Measurements from ENCODE around the gene ACBD7. TPM values are rescaled to one million over a fixed set of nuclear protein-coding genes. Genes with fewer than 3 reads are reported as not detected.

Gene ACBD7
- total RNA-seq, 2 experiments from 2014 or later = 1.6 to 2.0 TPM

- intact Hi-C loops (cut with micrococcal nuclease) = no loop called here
- H3K4me3 Mint-ChIP-seq = peak overlapping the region; percentile 32
- no peak for ATAC-seq
- CTCF ChIA-PET = no interaction called here
- no peaks in the 10 kb centered on the region for H3K27me3 Mint-ChIP-seq
- no peaks in the 10 kb centered on the region for H3K9me3 Mint-ChIP-seq
- no peak for TF ChIP-seq CTCF (IDR thresholded peaks at IDR 0.05)
- DNase-seq = no peak
- H3K4me1 Mint-ChIP-seq (ENCODE audit: low read depth) = no peaks in the 10 kb centered on the region
- POLR2A ChIA-PET = no interaction called here
- H3K36me3 Mint-ChIP-seq (ENCODE audit: low read depth) = no peaks in the 10 kb centered on the region
- no peak overlapping the region for H3K27ac Mint-ChIP-seq
Measured at GRCh38 chr10:15083674-15084501, 4.7 kb downstream of the ACBD7 start.

GRCh38 chr10:15075421-15075820 is 13.2 kb downstream of the ACBD7 start:
- H3K27me3 Mint-ChIP-seq = peaks cover 1% of the 10 kb centered on the region
- POLR2A ChIA-PET = no interaction called here
- intact Hi-C loops (cut with micrococcal nuclease) = no loop called here
- no peak overlapping the region for H3K27ac Mint-ChIP-seq
- no peaks in the 10 kb centered on the region for H3K4me1 Mint-ChIP-seq (ENCODE audit: low read depth)
- CTCF ChIA-PET = no interaction called here
- H3K9me3 Mint-ChIP-seq = no peaks in the 10 kb centered on the region
- H3K36me3 Mint-ChIP-seq (ENCODE audit: low read depth) = no peaks in the 10 kb centered on the region
- DNase-seq = no peak
- ATAC-seq = no peak
- H3K4me3 Mint-ChIP-seq = no peak overlapping the region
- TF ChIP-seq CTCF (IDR thresholded peaks at IDR 0.05) = no peak

GRCh38 chr10:15072358-15072757 is 16.2 kb downstream of the ACBD7 start:
- no peak for TF ChIP-seq CTCF (IDR thresholded peaks at IDR 0.05)
- ATAC-seq = no peak
- H3K4me3 Mint-ChIP-seq = no peak overlapping the region
- no peak overlapping the region for H3K27ac Mint-ChIP-seq
- no peaks in the 10 kb centered on the region for H3K36me3 Mint-ChIP-seq (ENCODE audit: low read depth)
- POLR2A ChIA-PET = no interaction called here
- DNase-seq = no peak
- CTCF ChIA-PET = no interaction called here
- H3K27me3 Mint-ChIP-seq = peaks cover 1% of the 10 kb centered on the region
- no peaks in the 10 kb centered on the region for H3K9me3 Mint-ChIP-seq
- intact Hi-C loops (cut with micrococcal nuclease) = no loop called here
- H3K4me1 Mint-ChIP-seq (ENCODE audit: low read depth) = no peaks in the 10 kb centered on the region

GRCh38 chr10:15069230-15069629 is 19.3 kb downstream of the ACBD7 start:
- peaks cover 7% of the 10 kb centered on the region for H3K27me3 Mint-ChIP-seq
- no peak overlapping the region for H3K27ac Mint-ChIP-seq
- peaks cover 3% of the 10 kb centered on the region for H3K9me3 Mint-ChIP-seq
- POLR2A ChIA-PET = interaction anchor here (1.1 kb wide), 1 partner anchor 12 kb away, joined by 3 read pairs; no protein-coding TSS in a partner anchor
- TF ChIP-seq CTCF (IDR thresholded peaks at IDR 0.05) = no peak
- no peaks in the 10 kb centered on the region for H3K4me1 Mint-ChIP-seq (ENCODE audit: low read depth)
- DNase-seq = no peak
- CTCF ChIA-PET = no interaction called here
- no peak for ATAC-seq
- H3K4me3 Mint-ChIP-seq = no peak overlapping the region
- no peaks in the 10 kb centered on the region for H3K36me3 Mint-ChIP-seq (ENCODE audit: low read depth)
- intact Hi-C loops (cut with micrococcal nuclease) = no loop called here

- ChIA-PET POLR2A (interaction anchor here (1.1 kb wide), 1 partner anchor 13 kb away, joined by 3 read pairs; no protein-coding TSS in a partner anchor), CTCF (no interaction called here)
- H3K36me3 Mint-ChIP-seq (ENCODE audit: low read depth) = no peaks in the 10 kb centered on the region
- H3K4me3 Mint-ChIP-seq = no peak overlapping the region
- no peak for ATAC-seq
- H3K9me3 Mint-ChIP-seq = peaks cover 3% of the 10 kb centered on the region
- H3K27me3 Mint-ChIP-seq = peaks cover 9% of the 10 kb centered on the region
- no peak for TF ChIP-seq CTCF (IDR thresholded peaks at IDR 0.05)
- no peak for DNase-seq
- H3K4me1 Mint-ChIP-seq (ENCODE audit: low read depth) = no peaks in the 10 kb centered on the region
- intact Hi-C loops (cut with micrococcal nuclease) = no loop called here
- H3K27ac Mint-ChIP-seq = no peak overlapping the region
Measured at GRCh38 chr10:15068802-15069201, 19.8 kb downstream of the ACBD7 start.

Measured in activated CD8-positive, alpha-beta T cell treated with anti-CD3 and anti-CD28 coated beads for 36 hours (primary cell).